Measurements from ENCODE around the gene MYO1D. TPM values are rescaled to one million over a fixed set of nuclear protein-coding genes. Genes with fewer than 3 reads are reported as not detected.
"Not testable (repeated sequence)": the region's sequence is repeated elsewhere in the genome, so short reads cannot be mapped to it uniquely, and the experiment has no call there.

The MYO1D gene
- total RNA-seq, 2 donors from 2014 or later, result 162 to 201 TPM

DNA sequence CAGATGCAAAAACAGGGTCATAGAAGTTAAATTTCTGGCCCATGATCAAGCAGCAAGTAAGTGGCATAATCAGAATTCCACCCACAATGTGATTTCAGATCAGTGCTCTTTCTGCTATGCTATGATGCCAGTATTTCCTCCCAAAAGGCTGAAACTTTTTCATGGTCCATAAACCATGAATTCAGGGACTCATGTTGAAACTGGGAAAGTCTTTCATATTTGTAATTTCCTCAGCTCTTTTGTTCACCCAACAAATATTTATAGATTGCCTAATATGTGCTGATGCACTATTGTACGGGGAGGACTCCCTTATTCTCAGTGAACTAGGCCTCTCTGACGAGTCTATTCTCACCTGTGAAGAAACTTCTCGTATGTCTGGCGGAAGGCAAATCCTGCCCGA is 156.3 kb downstream of the MYO1D start:
- DNase-seq (ENCODE audit: low spot score), result no peak
- intact Hi-C loops (cut with DNase I), result no loop called here

DNA sequence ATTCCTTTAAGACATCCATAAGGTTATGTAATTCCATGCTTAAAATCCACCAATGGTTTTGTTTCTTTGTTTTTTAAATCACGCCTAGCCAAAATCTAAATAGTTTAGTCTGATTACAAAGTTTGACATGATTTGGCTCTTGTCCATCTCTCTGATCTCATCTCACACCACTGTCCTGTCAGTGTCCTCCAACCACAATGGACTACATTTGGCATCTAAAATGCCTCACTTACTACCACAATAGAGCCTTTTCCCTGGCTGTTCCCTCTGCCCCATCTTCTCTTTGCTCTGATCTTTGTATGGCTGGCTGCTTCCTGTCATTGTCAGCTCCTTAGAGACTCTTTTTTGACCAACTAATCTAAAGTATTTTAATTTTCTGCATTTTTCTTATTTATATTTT is 157.2 kb downstream of the MYO1D start:
- intact Hi-C loops (cut with DNase I), result no loop called here

DNA sequence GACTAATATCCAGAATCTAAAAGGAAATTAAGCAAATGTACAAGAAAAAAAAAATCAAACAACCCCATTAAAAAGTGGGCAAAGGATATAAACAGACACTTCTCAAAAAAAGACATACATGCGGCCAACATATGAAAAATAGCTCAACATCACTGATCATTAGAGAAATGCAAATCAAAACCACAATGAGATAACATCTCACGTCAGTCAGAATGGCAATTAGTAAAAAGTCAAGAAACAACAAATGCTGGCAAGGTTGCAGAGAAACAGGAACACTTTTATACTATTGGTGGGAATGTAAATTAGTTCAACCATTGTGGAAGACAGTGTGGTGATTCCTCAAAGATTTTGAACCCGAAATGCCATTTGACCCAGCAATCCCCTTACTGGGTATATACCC is 162.0 kb downstream of the MYO1D start:
- intact Hi-C loops (cut with DNase I); DNase-seq (ENCODE audit: low spot score): not testable (repeated sequence)

More for the DNA sequence above, 157.2 kb downstream of the MYO1D start:
- no peak for DNase-seq (ENCODE audit: low spot score)

DNA sequence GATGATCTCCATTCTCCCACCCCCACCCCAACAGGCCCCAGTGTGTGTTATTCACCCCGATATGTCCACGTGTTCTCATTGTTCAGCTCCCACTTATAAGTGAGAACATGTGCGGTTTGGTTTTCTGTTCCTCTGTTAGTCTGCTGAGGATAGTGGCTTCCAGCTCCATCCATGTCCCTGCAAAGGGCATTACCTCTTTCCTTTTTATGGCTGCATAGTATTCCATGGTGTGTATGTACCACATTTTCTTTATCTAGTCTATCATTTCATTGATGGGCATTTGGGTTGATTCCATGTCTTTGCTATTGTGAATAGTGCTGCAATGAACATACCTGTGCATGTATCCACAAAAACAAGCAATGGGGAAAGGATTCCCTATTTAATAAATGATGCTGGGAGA is 162.7 kb downstream of the MYO1D start:
- intact Hi-C loops (cut with DNase I); DNase-seq (ENCODE audit: low spot score): not testable (repeated sequence)

DNA sequence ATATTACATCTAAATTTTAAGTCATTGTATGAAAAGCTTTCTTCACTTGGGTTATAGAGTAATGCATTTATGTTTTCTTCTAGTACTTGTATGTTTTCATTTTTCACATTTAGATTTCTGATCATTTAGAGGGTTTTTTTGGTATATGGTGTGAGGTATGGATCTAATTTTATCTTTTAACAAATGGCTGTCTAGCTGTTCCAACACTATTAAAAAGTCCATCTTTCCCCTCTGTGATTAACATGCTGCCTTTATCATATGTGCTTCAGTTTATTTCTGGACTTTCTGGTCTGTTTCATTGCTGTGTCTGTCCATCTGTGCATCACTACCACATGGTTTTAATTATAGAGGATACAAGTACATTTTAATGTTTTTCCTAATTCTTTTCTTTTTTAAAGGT is 163.8 kb downstream of the MYO1D start:
- intact Hi-C loops (cut with DNase I), result no loop called here

DNA sequence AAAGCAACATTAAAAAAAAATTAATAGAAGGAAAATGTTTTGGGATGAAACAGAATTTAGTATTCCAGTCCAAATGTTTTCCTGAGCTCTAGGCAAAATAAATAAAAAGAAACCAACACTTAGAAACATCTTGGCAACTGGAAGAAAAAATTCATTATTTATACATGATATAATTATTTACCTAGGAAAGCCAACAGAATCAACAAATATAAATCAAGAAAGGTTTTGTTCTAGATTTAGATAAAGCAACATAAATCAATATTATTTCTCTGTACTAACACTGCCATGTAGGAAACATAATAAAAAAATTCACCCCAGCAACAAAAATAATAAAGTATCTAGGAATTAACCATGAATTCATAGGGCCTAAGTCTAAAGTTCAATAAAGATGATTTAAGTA is 167.4 kb downstream of the MYO1D start:
- DNase-seq (ENCODE audit: low spot score), result no peak
- intact Hi-C loops (cut with DNase I), result no loop called here

More for the DNA sequence above, 163.8 kb downstream of the MYO1D start:
- no peak for DNase-seq (ENCODE audit: low spot score)

DNA sequence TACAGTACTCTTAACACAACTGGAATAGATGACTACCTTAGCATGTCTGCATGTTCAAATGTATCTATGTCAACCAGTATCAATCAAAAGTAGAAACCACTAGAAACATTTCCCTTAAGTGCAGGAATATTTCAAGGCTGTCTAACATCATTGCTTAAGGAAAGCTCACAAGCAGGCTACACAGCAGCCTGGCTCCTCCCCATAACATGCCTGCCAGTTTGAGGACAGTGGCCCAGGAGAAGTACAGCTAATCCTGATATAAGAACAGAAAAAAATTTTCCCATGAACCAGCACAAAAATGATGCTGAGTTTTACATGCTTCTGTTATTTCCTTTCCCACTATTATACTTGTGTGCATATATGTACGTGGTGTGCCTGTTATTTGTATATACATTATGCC is 175.1 kb downstream of the MYO1D start:
- intact Hi-C loops (cut with DNase I), result no loop called here
- no peak for DNase-seq (ENCODE audit: low spot score)

DNA sequence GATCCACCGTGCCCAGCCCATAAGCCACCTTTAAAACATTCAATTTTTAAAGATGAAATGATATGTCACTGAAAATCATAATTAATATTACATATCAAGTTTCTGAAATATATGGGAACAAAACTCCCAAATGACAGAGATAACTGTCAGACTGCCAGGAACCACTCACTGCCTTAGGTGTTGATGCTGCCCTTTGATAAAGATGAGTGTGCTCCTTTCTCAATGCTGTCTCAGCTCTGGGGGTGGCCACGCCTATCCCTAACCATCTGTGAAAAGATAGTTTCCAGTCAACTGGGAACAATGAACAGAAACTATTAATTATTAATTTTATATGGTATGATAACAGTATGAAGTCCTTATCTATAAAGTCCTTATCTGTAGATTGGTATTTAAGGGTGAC is 177.7 kb downstream of the MYO1D start:
- DNase-seq (ENCODE audit: low spot score), result no peak
- intact Hi-C loops (cut with DNase I), result no loop called here

DNA sequence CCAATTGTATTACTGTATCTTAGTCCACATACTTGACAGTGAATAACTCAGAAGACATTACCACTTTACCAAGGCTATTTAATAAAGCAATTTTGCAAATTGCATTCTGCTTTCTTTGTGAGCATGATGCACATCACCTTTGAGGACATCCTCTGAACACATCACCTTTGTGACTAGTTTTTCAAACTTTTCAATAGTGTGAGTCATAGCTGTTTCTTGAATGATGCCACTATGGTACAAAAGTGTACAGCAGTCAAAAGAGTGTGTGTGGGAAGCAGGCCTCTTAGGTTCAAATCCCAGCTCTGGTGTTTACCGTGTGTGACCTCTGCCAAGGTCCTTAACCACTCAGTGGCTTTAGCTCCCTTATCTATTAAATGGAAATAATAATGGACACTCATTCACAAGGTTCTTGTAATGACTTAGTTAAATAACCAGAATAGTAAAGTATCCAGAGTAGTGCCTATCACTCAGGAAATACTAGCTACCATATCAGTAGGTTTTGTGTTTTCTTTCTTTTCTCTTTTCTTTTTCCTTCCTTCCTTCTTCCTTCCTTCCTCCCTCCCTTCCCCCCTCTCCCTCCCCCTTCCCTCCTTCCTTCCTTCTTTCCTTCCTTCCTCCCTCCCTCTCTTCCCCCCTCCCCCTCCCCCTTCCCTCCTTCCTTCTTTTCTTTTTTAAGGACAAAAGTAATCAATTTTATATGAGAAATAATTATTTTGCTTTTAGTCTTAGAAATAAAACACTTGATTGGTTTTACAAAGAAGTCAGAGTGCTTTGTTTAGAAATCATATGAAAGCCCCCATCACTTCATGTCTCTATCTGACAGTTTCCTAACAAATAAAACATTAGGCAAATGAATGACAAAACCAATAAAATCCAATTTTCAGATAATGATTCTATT is 178.9 kb downstream of the MYO1D start:
- intact Hi-C loops (cut with DNase I), result no loop called here
- DNase-seq (ENCODE audit: low spot score), result no peak

DNA sequence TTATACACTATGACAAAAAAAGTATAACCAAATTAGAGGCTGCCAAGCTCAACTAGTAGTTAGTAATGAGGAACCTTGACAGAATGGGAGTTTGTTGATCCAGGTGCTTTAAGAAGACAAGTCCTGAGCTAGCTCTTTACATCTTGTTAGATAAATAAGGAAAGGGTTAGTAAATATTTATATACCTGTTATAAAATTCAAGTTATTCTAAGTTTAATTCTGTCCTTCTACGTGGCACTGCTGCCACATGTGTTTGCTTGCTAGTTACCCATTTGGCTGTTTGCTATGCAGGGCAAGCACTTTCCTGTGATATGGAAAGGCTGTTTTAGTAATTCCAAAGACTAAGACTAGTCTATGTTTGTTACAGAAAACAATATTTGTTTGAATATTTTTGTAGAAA is 180.5 kb downstream of the MYO1D start:
- intact Hi-C loops (cut with DNase I), result no loop called here
- DNase-seq (ENCODE audit: low spot score), result no peak

DNA sequence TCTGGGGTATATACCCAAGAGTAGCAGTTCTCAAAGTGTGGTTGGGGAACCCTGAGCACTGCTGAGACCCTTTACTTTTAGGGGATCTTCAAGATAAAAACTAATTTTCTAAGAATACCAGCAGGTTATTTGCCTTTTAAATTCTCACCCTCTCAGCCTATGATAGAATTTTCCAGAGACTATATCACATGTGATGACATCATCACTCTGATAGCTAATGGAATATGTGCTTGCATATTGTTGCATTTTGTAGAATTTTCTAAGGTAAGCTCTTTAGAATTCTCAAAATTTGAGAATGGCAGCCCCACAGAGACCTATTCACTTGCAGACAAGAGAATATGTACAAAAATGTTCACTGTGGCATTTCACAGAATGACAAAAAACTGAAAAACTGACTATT is 181.1 kb downstream of the MYO1D start:
- no peak for DNase-seq (ENCODE audit: low spot score)
- intact Hi-C loops (cut with DNase I), result no loop called here

DNA sequence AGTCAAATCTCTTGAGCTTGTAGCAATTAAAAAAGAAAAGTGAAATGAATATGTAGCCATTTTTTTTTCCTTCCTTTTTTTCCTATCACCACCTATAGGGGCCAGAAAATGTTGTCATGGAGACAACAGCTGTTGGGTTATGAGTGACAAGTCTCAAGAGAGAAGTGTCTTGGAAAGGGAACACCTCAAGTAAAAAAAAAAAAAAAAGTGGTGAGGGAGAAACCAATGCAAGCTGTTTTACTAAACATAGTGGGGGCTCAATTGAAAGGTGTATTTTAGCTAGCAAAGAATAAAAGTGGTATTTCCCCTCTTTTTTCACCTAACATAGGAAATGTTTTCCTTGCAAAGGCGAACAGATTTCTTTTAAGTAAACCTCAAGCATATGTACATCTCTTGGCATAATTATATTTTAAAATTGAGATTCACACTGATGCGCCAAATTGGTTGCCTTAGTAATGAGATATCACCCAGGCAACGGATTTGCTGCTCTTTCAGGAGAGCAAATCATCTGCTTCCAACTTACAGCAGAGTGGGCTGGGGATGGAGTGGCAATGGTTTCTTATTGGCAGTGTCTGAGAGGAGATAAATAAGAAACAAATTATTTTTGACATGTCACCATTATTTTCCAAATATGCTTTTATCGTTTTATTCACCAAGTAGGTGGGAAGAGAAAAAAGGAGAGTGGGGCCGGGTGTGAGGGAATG is 183.6 kb downstream of the MYO1D start:
- no peak for DNase-seq (ENCODE audit: low spot score)
- intact Hi-C loops (cut with DNase I), result no loop called here

DNA sequence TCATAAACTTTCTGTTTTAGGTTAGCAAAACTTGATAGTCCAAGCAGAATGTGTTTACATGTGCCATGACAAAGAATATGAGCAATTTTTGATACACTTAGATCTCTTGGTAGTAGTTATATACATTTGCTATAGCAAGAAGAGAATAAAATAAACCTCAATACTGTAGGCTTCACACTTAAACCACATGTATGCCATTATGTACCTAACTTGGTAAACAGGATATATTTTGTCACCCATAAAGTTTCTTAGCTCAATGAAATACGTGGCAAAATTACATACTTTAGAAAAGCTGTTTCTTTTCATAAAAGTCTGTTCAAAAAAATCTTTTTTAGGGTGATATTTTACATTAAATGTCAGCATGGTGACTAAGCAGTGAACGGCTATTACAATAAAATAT is 184.7 kb downstream of the MYO1D start:
- no peak for DNase-seq (ENCODE audit: low spot score)
- intact Hi-C loops (cut with DNase I), result no loop called here

DNA sequence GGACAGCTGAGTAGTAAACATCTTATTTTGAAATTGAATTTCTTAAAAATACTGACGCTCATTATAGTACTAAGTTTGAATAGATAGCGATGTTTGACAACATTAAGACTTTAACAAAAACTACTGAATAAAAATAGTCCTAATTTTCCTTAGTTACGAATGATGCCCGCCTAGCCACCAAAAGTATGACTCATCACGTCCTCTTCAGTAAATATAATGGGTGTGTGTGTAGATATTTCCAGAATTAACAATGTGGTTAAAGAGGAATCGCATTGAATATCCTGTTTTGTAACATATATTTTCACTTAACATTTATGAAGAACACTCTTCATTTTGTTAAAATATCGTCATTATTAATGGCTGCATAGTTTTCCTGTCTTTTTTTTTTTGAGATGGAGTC is 187.6 kb downstream of the MYO1D start:
- intact Hi-C loops (cut with DNase I), result no loop called here
- DNase-seq (ENCODE audit: low spot score), result no peak

DNA sequence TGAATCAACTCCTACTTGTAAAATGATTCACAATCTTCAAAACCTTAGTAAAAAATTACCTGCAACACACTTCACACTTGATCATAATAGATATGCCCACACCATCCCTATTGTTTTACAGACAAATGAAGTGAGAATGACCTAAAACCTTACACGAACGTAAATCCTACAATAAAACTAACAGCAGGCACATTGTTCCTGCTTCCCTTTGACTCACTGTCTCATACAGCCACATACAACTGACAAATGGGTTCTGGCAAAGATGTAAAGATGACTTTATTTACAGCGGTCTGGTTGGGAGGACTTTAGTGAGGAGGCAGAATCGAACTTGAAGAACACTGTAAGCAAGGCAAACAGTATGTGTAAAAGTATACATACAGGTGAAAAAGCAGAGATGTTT is 188.7 kb downstream of the MYO1D start:
- intact Hi-C loops (cut with DNase I), result no loop called here
- DNase-seq (ENCODE audit: low spot score), result no peak

DNA sequence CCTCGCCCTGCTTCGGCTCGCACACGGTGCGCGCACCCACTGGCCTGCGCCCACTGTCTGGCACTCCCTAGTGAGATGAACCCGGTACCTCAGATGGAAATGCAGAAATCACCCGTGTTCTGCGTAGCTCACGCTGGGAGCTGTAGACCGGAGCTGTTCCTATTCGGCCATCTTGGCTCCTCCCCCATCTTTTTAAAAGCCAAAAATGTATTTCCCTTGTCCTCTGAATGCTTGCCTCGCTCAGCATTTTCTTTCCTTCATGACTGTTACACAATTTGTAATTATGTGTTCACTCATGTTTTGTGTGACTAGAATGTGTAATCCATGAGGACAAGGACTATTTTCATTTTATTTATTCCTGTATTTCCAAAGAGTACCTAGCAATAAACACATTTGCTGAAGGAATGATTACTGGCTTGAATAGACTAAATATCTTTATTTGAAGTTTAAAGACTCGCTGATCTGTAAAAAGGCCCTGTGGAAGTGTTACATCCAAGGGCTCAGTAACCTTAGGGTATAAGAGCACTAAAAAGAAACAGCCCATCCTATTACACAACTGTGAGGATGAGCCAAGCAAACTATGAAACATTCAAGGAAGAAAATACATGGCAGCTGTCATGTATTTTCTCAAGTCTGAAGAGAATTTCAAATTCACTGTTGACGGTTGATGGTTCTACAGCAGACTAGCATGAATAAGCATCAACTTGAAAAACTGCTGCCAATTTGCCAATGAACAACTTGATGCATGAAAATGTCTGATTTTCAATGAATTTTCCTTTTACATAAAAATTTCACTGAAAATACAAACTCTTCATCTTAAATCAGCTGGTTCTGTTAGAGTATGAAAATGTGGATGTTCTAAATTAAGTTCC is 192.6 kb downstream of the MYO1D start:
- DNase-seq (ENCODE audit: low spot score), result no peak
- intact Hi-C loops (cut with DNase I), result no loop called here

DNA sequence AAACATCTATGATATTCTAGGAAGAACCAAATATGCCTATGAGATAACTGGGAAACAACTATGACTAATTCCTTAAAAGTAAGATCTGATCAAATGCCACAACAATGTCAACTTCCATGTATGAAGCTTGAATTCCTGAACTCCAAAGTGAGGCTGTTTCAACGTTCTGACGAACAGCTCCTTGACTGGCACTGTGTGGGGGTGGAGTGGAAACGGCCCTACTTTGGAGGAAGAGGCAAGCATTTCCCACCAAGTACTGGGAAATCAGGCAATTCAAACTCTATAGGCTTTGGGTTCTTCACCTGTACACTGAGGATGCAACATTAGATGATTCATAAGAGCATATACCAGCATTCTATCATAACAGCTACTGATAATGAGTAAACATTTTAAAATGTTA is 203.0 kb downstream of the MYO1D start:
- no peak for DNase-seq (ENCODE audit: low spot score)
- intact Hi-C loops (cut with DNase I), result no loop called here

DNA sequence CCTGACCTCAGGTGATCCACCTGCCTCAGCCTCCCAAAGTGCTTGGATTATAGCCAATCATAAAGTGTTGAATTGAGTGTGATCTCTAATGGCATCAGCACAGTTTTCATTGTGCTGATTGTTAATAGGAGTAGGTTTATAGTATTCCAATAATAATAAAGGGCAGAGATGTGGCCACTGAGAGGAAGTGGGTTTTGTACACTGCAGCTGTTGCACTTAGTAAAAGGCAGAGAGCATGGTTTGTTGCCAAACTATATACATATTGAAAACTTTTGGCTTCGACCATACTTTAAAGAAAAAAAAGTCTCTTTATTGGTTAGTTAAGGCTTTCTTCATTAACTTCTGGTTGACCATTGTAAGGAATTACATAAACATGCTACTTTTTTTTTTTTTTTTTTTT is 204.2 kb downstream of the MYO1D start:
- intact Hi-C loops (cut with DNase I), result no loop called here
- DNase-seq (ENCODE audit: low spot score), result no peak

DNA sequence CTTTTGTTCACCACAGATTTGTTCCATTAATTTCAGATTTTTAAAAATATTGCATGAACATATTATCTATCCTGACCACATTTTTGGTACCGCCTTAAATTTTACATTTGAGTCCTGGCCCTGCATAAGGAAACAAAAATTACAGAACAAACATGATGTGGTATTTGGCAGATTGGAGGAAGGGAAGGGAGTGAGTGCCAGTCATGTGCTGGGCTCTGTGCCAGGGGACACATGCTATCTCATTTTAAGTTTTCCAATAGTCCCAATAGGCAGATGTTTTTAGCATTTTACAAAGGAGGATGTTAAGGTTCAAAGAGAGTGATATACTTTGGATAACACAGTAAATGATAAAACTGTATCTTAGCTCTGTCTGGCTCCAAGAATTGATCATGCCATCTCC is 205.0 kb downstream of the MYO1D start:
- DNase-seq (ENCODE audit: low spot score), result peak; percentile 88

More for the DNA sequence above, 205.0 kb downstream of the MYO1D start:
- intact Hi-C loops (cut with DNase I), result no loop called here
